GM18505 (cell line): ENCODE measurements around the gene EEF1G.
A peak's percentile ranks its signal among the peaks of the same experiment; 100 is the strongest.

ENCODE experiments used
- ATAC-seq: cut with Tn5 transposase; IDR thresholded peaks from one replicate; pipeline ENCODE4 v1.9.1; 2021; ENCODE audit not compliant: unreplicated experiment
- POLR2A ChIP-seq: IDR thresholded peaks from 4 replicates; pipeline ENCODE4 v1.6.1; 2011; ENCODE audit warnings: borderline replicate concordance; ENCODE audit not compliant: insufficient read depth, insufficient read length; ENCODE audit errors: extremely low read depth

Gene EEF1G

DNA sequence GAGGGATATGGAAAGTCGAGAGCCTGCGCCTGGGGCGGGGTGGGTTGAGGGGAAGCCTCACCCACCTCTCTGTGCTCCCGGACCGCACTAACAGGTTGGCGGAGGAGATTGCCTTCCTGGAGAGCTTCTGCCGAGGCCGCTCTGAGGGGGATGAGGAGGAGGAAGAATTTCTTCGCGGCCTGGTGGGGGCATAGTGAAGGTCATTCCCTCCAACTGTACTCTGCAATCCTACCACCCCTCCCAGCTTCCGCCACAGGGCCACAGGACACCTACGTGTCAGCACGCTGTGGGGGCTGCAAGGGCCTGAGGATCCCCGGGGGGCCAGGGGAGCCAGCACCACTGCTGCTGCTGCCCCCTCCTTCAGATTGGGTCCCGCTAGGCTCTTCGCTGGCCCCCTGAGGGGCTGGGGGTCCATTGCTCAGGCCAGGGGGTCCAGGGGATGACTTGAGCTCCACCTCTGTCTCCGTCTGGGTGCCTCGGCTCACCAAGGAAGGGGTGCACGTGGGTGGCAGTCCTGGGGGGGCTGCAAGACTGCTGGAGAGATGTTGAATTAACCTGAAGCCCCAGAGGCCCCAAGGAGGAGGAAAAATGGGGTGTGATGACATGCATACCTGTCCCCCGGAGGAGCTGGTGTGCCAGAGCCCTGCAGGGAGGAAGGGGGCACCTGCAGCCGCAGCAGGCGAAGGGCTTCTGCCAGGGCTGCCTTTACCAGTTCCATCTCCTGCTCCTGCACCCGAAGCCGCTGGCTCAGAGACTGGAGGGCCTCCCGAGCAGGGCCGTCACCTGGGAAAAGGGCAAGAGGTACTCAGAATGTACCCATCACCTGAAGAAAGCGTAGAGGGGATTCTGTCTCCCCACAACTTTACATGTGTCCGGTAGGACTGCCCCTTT, 37.4 kb upstream of the EEF1G start:
- no peak for ATAC-seq

DNA sequence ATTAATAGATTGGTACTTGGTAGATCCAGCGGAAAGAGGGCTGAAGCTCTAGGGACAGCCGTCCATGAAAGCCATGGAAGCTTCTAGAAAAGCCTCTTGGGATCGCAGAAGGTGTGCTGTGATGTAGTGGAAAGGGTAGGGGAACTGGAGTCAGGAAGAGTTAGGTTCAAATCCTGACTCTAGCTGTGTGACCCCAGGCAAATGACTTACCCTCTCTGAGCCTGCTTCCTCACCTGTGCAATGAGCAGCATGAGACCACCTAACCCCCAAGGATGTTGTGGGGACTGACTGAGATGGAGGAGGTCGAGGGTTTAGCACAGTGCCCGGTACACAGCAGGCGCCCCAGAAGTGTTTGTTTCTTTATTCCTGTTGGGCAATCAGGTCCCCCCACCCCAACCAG, 36.7 kb upstream of the EEF1G start:
- ATAC-seq, result no peak
- no peak for TF ChIP-seq POLR2A

More for the DNA sequence above, 37.4 kb upstream of the EEF1G start:
- TF ChIP-seq POLR2A, result no peak

DNA sequence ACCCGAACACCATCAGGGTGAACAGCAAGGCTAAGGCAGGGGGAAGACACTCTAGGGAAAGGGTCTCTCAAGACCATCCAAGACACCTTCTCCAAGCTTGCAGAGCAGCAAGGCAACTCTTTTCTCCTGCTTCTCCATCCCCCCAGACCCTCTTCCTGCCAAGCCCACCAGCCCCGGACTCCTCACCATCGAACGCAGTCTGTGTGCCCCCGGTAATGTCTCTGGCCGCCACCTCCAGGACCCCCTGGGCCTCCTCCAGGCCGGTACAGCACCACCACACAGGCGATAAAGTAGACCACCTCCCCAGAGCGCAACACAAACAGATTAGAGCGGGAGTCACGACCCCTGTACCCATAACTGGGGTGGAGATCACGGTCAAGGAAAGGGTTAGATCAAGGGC, 35.1 kb upstream of the EEF1G start:
- ATAC-seq, result no peak
- no peak for TF ChIP-seq POLR2A

DNA sequence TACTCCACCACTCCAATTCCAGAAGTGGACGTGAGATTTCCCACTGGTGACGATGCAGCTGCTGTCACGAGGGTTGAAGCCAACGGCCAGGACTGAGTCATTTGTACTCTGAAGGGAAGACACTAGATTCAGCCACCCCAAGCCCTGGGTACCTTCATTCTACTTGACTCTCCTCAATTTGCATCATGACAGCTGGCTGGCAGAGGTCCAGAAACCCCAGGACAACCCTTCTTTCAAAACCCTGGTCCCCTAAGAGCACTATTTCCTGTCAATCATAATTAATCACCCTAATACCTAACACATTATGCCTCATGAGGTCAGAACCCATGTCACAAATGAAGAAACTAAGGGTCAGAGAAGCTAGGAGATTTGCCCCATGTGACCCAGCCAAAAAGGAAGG, 34.0 kb upstream of the EEF1G start:
- no peak for TF ChIP-seq POLR2A
- no peak for ATAC-seq

- ATAC-seq, result no peak
- TF ChIP-seq POLR2A, result no peak
Observed at GRCh38 chr11:62605902-62606301, 32.2 kb upstream of the EEF1G start.

DNA sequence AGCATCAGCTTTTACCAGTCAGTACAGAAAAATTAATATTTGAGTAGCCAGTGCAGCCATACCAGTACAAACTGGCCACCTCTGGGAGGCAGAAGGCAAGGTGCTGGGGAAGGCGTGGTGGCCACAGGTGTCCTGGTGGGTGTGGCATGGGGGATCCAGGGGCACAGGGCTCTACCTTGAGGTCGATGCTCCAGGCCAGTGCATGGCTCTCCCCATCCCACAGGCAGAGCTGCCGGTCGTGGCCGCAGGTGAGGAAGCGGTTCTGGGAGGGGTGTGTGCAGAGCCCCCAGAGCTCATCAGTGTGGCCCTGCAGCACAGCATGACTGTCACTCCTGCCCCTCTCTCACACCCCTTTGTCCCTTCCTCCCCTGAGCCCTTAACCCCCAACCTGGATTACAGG, 31.8 kb upstream of the EEF1G start:
- no peak for ATAC-seq
- no peak for TF ChIP-seq POLR2A

DNA sequence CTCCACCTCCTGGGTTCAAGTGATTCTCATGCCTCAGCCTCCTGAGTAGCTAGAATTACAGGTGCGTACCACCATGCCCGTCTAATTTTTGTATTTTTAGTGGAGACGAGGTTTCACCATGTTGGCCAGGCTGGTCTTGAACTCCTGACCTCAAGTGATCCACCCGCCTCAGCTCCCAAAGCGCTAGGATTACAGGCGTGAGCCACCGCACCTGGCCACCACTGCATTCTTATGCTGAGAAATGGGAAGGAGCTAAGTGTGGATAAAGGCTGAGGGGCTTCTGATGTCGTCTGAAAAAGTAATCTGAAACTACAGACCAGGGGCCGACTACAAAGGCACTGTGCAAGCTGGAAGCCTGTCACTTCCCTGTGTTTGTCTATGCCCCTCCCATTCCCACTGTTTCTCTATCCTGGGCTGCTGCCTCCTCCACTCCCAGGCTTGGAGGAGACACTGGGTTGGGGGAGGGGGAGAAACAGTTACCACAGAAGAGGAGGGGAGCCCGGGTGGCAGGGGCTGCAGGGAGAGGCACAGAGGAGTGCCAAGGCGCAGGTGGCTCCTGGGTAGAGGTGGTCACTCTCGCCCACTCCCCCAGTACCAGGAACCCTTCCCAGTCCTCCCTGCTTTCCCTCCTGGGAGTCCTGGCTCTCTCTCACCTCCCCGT, 30.9 kb upstream of the EEF1G start:
- ATAC-seq, result no peak
- TF ChIP-seq POLR2A, result no peak

DNA sequence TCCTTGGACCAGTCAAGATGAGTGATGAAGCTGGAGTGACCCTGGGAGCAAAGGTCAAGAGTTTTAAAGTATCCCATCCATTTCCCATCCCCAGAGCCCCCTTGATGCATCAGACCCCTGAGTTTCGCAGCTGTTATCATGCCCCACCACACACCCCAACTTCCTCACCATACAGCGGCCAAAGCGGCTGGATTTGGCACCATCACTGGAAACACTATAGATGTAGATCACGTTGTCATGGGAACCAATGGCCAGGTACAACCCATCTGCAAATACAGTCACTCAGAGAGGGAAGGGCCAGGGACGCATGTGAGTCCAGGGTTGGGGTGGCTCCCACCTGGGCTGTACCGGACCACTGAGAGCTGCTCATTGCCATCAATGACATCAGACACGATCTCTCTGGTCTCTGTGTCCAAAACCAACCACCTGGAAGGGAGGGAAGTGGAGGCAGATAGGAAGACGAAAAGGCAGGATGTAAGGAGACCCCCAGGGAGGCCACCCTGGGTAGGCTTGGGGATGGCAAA, 30.1 kb upstream of the EEF1G start:
- ATAC-seq, result no peak
- no peak for TF ChIP-seq POLR2A

DNA sequence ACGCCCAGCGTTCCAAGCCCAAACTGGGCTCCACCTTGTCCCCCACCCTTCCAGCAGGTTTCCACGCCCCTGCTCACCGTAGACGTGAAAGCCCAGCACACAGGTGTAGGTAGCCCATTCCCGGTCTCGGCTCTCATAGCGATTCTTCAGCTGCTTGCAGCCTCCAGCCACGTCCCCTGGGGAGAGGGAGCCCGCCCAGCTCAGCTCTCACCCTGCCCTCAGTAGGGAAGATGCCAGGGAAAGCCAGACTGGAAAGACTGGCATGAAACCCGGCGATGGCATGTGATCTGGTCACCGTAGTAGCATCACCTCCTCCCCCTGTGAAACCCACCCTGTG, 29.3 kb upstream of the EEF1G start:
- no peak for TF ChIP-seq POLR2A
- ATAC-seq, result no peak

GRCh38 chr11:62602141-62603071, 28.7 kb upstream of the EEF1G start:
- peak; percentile 66 for TF ChIP-seq POLR2A
- no peak for ATAC-seq

GRCh38 chr11:62601372-62602140, 27.9 kb upstream of the EEF1G start, which contains the start of gene MTA2:
MTA2 (minus strand) TSS chr11:62601865; CDS start chr11:62601450, 415 bp downstream.
- peak; percentile 52 for TF ChIP-seq POLR2A
- ATAC-seq, result peak; percentile 66

DNA sequence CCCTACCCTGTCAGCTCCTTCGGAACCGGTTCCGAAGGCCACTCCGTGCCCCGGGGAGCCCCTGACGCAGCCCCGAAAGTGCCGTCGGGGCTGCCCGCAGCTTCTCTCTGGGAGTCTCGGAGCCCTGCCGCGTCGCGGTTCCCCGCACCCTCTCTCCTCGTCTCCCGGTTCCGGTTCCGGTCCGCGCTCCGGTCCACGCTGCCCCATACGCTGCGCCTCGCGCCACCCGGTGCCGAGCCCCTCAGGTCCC, 27.4 kb upstream of the EEF1G start:
- TF ChIP-seq POLR2A, result peak; percentile 22
- ATAC-seq, result no peak
